ENCODE measurements around the gene MMP1. TPM values are rescaled to one million over a fixed set of nuclear protein-coding genes. Genes with fewer than 3 reads are reported as not detected.

Gene MMP1
- total and polyA plus RNA-seq, 7 donors, result 0.03 to 4.7 (median 0.40) TPM; not detected in 1

- H3K4me3 ChIP-seq, result no peak overlapping the region
- WGBS, 3 donors, result 22 to 27% (median 22%) methylated on average over 5 of the region's 5 CpGs
- intact Hi-C loops (cut with DNase I), result no loop called here
- H3K27ac ChIP-seq, result no peak overlapping the region
- no peaks in the 10 kb centered on the region for H3K9me3 ChIP-seq
- no peaks in the 10 kb centered on the region for H3K4me1 ChIP-seq
- no peak for TF ChIP-seq CTCF (IDR thresholded peaks at IDR 0.05)
- ATAC-seq (no peak), DNase-seq (no peak)
- no peaks in the 10 kb centered on the region for H3K27me3 ChIP-seq (ENCODE audit: insufficient read depth in 3 of 3, low read length in 2 of 3)
- H3K36me3 ChIP-seq (ENCODE audit: insufficient read depth in 1 of 2, low read depth in 1 of 2), result no peaks in the 10 kb centered on the region
These were observed 42.1 kb upstream of the MMP1 start for GRCh38 chr11:102840018-102840417.

- intact Hi-C loops (cut with DNase I), result no loop called here
These were observed 39.7 kb upstream of the MMP1 start for GRCh38 chr11:102837646-102838045.

GRCh38 chr11:102837156-102837555, 39.2 kb upstream of the MMP1 start:
- intact Hi-C loops (cut with DNase I), result no loop called here
- Histone ChIP-seq H3K27me3 (ENCODE audit: insufficient read depth in 3 of 3, low read length in 2 of 3) (no peaks in the 10 kb centered on the region), H3K4me1 (no peaks in the 10 kb centered on the region), H3K27ac (no peak overlapping the region), H3K9me3 (no peaks in the 10 kb centered on the region), H3K36me3 (ENCODE audit: insufficient read depth in 1 of 2, low read depth in 1 of 2) (no peaks in the 10 kb centered on the region), H3K4me3 (no peak overlapping the region)
- DNase-seq (no peak), ATAC-seq (no peak)
- WGBS, 3 donors, result 58 to 73% (median 67%) methylated on average over 2 of the region's 2 CpGs
- no peak for TF ChIP-seq CTCF (IDR thresholded peaks at IDR 0.05)

More at GRCh38 chr11:102837646-102838045, 39.7 kb upstream of the MMP1 start:
- ATAC-seq, result no peak
- no peak for TF ChIP-seq CTCF (IDR thresholded peaks at IDR 0.05)
- 20 to 42% (median 30%) methylated on average over 2 of the region's 2 CpGs for WGBS, 3 donors
- H3K36me3 ChIP-seq (ENCODE audit: insufficient read depth in 1 of 2, low read depth in 1 of 2), result no peaks in the 10 kb centered on the region
- H3K27ac ChIP-seq, result no peak overlapping the region
- no peaks in the 10 kb centered on the region for H3K27me3 ChIP-seq (ENCODE audit: insufficient read depth in 3 of 3, low read length in 2 of 3)
- no peak overlapping the region for H3K4me3 ChIP-seq
- no peaks in the 10 kb centered on the region for H3K4me1 ChIP-seq
- no peak for DNase-seq
- no peaks in the 10 kb centered on the region for H3K9me3 ChIP-seq

GRCh38 chr11:102836290-102836875, 38.4 kb upstream of the MMP1 start:
- no peaks in the 10 kb centered on the region for H3K4me1 ChIP-seq
- no peaks in the 10 kb centered on the region for H3K27me3 ChIP-seq (ENCODE audit: insufficient read depth in 3 of 3, low read length in 2 of 3)
- H3K27ac ChIP-seq, result no peak overlapping the region
- no peaks in the 10 kb centered on the region for H3K36me3 ChIP-seq (ENCODE audit: insufficient read depth in 1 of 2, low read depth in 1 of 2)
- intact Hi-C loops (cut with DNase I), result no loop called here
- TF ChIP-seq CTCF (IDR thresholded peaks at IDR 0.05), result no peak
- no peak overlapping the region for H3K4me3 ChIP-seq
- no peaks in the 10 kb centered on the region for H3K9me3 ChIP-seq
- no peak for ATAC-seq
- 66 to 77% (median 71%) methylated on average over 3 of the region's 3 CpGs for WGBS, 3 donors
- DNase-seq, result peak in 1 of 2 donors; percentile 26

- H3K9me3 ChIP-seq, result no peaks in the 10 kb centered on the region
- H3K4me3 ChIP-seq, result no peak overlapping the region
- H3K4me1 ChIP-seq, result no peaks in the 10 kb centered on the region
- no peaks in the 10 kb centered on the region for H3K36me3 ChIP-seq (ENCODE audit: insufficient read depth in 1 of 2, low read depth in 1 of 2)
- 68 to 84% (median 78%) methylated on average over 2 of the region's 2 CpGs for WGBS, 3 donors
- DNase-seq, result no peak
- no peak for TF ChIP-seq CTCF (IDR thresholded peaks at IDR 0.05)
- intact Hi-C loops (cut with DNase I), result no loop called here
- H3K27ac ChIP-seq, result no peak overlapping the region
- H3K27me3 ChIP-seq (ENCODE audit: insufficient read depth in 3 of 3, low read length in 2 of 3), result no peaks in the 10 kb centered on the region
- no peak for ATAC-seq
These were observed 35.8 kb upstream of the MMP1 start for GRCh38 chr11:102833731-102834130.
